Measurements from ENCODE around the gene PHF5A. TPM values are rescaled to one million over a fixed set of nuclear protein-coding genes. Genes with fewer than 3 reads are reported as not detected.
"Not testable (repeated sequence)": the region's sequence is repeated elsewhere in the genome, so short reads cannot be mapped to it uniquely, and the experiment has no call there.

PHF5A gene
- total RNA-seq, 1 donor from 2014 or later: 14.6 TPM

DNA sequence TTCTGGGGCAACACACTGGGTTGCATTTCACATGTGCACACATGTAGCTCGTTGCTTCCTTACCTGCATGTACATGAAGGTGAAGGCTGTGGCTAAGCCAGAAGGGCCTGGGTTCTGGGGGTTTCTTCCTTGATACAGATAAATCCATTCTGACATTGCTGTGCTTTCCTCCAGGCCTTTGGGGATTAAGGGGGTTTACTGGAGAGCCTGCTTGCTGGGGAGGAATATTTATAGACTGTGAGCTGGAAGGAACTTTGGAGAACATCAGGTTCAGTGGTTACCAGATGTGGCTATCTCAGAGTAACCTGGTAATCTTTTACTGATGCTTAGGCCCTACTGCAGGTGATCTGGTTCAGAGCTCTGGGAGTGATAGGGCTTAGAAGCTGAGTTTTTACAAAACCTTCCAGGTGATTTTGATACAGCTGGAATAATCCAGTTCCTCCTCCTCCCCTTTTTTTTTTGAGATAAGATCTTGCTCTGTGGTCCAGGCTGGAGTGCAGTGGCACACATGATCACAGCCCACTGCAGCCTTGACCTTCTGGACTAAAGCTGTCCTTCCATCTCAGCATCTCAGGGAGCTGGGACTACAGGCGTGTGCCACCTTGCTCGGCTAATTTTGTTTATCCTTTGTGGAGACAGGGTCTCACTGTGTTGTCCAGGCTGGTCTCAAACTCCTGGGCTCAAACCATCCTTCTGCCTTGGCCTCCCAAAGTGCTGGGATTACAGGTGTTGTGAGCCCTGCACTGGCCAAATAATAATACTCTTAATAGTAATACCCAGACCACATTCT, 20.3 kb upstream of the PHF5A start:
- no peak for DNase-seq (ENCODE audit: low spot score)
- ATAC-seq: no peak

DNA sequence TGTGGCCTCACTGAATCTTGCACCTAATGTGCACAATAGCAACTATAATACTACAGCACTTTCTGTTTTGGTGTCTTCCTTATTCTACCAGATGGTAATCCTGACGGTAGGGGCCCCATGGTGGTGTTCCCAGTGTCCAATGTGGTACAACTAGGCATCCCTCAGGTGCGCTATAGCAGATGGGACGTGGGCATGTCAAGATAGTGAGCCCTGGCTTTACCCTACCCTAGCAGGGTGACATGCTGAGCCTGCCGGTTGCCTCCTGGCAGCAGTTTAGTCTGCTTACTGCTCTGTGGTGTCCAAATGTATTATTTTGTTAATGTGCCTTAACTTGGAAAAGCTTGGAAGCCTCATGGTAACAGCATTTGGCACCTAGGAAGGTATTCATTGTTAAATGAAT, 19.6 kb upstream of the PHF5A start:
- DNase-seq (ENCODE audit: low spot score): no peak
- no peak for ATAC-seq

DNA sequence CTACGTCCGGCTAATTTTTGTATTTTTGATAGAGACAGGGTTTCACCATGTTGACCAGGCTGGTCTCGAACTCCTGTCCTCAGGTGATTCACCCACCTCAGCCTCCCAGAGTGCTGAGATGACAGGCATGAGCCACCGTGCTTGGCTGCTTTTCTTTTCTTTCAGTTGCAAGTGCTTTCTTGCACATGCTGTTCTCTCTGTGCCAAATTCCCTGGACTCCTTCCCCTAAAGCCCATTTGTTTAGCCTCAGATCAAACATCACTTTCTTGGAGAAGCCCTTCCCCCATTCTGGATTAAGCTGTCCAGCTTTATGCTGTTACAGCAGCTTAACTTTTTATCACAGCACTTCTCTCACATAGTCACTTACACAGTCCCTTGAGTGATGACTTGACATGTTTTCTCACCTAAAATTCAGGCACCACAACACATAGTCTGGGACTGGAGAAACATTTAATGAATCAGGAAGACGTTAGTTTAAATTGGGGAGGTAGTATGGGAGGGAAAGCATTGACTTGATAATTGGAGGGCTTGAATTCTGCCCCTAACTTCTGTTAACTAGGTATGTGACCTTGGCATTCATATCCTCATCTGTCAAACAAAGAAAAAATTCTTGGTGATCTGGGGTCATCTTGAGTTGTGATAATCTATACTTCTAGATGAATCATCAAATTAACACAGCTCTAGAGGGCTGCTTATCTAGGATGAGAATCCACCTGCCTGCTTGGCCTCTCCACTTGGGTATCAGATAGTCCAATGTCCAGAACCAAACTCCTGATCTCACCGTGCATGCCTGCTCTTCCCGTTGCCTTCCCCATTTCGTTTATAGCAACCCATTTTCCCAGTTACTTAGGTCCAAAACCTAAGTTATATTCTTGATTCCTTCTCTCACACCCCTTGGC, 18.8 kb upstream of the PHF5A start:
- ATAC-seq (peak; percentile 46), DNase-seq (ENCODE audit: low spot score) (no peak)

DNA sequence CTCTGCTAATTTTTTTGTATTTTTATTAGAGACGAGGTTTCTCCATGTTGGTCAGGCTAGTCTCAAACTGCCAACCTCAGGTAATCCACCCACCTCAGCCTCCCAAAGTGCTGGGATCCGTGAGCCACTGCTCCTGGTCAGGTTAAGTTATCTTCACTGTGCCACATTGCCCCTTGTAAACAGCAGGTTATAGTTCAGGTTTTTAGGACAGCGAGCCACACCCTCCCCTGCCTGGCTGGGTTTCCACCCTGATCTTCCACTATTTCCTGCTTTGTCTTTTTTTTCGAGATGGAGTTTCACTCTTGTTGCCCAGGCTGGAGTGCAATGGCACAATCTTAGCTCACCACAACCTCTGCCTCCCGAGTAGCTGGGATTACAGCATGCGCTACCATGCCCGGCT, 16.5 kb upstream of the PHF5A start:
- DNase-seq (ENCODE audit: low spot score) (no peak), ATAC-seq (peak; percentile 62)

DNA sequence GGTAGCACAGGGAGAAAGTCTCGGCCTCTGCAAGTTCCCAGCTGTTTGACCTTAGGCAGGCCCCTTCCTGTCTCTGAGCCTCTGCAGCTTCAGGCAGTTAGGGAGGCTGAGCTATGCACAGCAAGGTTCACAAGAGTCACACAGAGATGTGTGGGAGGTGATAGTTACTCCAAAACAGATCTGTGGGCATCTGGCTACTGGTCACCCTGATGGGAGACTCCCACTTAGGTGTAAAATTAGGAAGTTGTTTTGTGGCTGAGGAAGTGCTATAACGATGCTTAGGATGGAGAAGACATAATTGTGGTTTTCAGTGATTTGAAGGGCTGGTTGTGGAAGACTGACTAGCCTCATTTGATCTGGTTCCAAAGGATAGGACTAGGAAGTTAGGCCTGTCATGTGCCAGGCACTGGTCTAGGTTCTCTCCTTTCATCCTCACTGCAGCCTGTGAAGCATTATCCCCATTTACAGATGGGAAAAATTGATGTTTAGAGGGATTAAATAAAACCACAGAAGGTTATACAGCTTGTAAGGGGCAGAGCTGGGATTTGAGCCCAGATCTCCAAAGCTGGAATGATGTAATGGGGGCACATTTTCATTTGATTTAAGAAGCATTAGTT, 13.9 kb upstream of the PHF5A start:
- DNase-seq (ENCODE audit: low spot score): no peak
- no peak for ATAC-seq

DNA sequence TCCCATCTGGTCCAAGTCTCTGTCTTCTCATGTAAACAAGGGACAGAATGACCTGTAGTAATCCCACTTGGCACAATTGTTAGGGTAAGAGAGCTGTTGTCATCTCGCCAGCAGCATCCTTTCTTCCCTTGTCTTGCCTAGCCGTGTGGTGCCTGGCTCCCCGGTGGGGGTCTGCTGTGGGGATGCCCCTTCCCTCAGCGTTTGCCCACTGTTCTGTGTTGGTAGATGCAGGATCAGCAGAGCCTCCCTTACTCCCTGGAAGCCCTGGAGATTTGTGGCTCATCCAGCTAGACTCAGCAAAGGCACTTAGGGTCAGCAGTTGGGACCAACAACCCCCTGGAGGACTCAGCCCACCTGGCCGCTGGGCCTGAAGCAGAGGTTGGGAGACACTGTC, 13.4 kb upstream of the PHF5A start:
- DNase-seq (ENCODE audit: low spot score) (no peak), ATAC-seq (no peak)

DNA sequence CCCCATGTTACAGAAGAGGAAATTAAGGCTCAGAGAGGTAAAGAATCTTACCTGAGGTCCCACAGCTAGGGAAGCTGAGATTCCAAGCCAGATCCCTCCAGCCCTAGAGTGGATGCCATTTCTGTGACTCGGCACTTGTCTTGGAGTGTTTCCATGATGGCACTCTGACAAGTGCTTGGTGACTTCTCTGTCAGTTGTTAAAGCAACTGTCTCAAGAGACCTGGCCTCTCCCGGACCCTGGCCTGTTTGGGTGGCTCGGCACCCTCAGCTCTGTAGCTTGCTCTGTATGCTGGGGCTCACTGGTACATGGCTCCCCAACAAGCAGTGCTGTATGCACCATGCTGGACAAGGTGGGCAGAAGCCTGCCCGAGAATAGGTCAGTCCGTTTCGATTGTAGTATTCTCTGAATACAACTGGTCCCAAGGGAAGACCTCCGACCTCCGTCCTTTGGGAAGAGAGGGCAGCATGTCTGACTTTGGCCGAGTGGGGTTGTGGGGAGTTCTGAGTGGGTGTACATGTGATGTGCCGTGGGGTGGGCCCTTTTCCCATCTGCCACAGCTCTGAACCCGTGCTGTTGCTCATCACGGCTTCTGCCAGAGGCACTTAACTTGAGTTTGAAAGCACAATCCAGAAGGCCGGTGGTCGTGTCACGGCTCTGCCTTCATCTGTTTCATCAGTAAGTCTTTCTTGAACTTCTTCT, 12.8 kb upstream of the PHF5A start:
- no peak for ATAC-seq
- no peak for DNase-seq (ENCODE audit: low spot score)

DNA sequence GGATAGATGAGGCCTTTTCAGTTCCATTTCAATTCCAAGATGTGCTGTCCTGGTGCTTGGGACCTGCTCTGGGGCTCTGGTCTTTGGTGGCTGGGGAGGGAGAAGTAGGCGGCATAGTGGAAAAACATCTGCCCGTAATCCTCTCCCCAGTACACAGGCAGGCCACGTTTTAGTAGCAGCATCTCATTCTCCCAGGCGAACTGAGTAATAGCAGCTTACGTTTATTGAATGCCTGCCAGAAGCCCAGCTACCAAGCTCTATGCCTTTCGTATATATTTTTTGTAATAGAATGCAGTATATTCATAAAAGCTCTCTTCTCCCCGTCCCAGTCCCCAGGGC, 11.9 kb upstream of the PHF5A start:
- no peak for ATAC-seq
- DNase-seq (ENCODE audit: low spot score): no peak

DNA sequence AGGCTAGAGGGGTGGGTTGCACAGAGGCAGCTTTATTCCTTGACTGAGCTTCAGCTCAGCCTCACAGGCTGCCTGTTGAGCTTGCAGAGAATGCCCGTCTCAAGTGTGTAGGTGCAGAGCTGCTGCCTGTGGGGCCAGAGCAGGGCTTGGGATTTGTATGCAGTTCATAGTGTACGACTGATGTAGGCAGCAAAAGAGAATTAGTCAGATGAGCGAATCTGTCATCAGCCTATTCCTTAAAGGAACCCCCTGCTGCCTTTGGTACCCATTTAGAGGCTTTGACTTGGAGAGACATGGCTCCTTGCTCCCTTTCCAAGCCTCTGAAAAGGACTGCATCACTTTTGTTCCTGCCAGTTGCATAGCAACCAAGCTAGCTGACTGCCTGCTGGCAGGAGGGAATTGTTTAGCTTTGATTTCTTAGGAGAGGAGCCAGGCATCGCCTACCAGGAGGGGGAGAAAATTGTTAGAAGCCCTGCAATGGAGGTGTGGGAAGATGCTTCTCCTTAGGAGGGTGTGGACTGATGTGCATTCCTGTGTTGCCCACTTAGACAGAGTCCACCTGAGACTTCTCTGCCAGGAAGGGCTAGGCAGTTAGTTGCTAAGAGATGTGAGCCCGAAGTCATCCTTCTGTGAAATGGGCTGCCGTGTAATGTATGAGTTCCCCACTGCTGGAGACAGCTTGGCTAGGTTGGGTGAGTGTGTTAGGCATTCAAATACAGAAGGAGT, 11.3 kb upstream of the PHF5A start:
- no peak for ATAC-seq

DNA sequence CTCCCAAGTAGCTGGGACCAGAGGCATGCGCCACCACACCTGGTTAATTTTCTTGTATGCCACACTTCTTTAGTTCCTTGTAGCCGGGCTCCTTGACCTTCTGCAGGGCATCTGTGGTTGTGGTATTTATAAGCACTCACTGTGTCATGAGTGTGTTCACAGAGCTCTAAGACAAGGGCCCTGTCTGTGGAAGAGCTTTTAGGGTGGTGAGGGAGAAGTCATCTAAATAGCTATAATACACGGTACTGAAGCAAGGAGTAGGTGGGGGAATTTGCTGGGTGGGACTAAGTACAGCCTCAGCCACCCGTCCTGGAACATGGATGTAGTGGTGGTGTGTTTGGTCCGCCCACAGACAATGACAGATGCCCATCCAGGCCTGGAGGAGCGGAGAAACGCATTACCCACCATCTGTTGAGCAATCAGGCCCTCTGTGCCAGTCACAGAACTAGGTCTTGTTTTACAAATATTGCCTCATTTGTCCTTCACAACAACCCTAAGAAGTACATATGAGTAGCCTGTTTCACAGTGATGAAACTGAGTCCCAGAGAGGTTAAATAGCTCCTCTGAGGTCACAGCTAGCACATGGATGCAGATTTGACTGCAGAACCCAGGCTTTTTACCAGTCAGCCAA, 10.5 kb upstream of the PHF5A start:
- peak; percentile 81 for DNase-seq (ENCODE audit: low spot score)
- peak; percentile 78 for ATAC-seq

More for the DNA sequence above, 11.3 kb upstream of the PHF5A start:
- no peak for DNase-seq (ENCODE audit: low spot score)

DNA sequence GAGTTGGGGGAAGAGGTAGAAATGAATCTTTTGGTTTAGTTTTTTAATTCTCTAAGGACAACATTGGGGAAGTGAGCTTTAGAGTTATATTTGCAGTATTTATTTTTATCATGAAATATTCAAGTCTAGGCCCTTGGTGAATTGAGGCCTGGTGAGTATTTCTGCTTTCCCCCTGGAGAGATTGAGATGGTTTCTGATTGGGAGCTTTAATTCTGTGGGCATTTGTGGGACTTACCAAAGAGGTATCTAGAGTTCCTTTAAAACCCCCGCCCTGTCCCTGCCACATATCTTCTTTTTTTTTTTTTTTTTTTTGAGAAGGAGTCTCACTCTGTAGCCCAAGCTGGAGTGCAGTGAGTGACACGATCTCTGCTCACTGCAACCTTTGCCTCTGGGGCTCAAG, 10.0 kb upstream of the PHF5A start:
- DNase-seq (ENCODE audit: low spot score) (no peak), ATAC-seq (no peak)

DNA sequence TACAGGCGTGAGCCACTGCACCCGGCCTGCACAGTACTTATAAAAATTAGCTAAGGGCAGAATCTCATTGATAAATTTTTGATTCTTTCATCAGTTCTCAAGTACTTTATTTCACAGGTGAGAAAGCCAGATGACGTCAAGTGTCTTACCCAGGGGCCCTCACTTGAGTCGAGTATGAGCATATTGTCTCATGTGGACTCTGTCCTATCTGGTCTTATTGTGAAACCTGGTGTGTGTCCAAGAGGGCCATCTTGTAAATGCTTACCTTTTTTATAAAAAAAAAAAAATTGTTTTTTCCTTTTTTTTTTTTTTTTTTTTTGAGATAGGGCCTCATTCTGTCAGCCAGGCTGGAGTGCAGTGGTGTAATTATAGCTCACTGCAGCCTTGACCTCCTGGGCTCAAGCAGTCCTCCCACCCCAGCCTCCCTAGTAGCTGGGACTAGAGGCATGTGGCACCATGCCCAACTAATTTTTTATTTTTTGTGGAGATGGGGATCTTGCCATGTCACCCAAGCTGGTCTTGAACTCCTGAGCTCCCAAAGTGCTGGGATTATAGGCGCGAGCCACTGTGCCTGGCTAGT, 6.5 kb upstream of the PHF5A start:
- ATAC-seq (peak; percentile 36), DNase-seq (ENCODE audit: low spot score) (no peak)

DNA sequence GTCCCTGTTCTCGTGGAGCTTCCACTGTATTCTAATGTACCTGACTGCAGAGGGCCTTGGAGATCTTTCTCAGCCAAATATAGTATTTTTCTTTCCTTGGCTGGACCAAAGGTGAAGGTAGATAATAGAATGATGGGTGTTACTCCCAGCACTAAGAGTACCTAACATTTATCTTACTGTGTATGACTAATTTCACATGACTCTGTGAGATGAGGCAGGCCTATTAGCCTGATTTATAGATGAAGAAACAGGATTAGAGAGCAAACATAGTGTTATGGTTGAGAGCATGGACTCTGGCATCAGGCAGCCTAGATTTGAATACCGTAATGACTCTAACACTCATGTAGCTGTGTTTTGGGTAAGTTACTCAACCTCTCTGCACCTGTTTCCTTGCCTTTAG, 3.1 kb upstream of the PHF5A start:
- no peak for DNase-seq (ENCODE audit: low spot score)
- ATAC-seq: no peak

DNA sequence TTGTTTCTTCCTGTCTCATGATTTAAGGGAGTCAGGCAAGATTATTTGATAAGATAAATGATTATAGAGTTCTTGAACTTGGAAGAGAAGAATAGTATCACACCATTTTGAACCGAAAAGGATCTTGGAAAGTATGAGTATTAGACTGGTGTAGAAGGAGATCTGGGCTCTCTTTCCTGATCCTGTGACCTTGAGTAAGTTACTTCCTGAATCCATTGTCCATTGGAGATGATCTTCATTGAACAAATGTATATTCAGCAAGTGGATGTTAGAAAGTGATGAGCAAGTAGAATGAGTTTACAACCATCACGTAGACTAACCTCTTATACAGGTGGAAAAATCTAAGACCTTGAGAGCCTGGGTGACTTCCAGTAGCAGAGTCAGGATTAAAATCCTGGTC, 2.4 kb upstream of the PHF5A start:
- ATAC-seq (no peak), DNase-seq (ENCODE audit: low spot score) (no peak)

DNA sequence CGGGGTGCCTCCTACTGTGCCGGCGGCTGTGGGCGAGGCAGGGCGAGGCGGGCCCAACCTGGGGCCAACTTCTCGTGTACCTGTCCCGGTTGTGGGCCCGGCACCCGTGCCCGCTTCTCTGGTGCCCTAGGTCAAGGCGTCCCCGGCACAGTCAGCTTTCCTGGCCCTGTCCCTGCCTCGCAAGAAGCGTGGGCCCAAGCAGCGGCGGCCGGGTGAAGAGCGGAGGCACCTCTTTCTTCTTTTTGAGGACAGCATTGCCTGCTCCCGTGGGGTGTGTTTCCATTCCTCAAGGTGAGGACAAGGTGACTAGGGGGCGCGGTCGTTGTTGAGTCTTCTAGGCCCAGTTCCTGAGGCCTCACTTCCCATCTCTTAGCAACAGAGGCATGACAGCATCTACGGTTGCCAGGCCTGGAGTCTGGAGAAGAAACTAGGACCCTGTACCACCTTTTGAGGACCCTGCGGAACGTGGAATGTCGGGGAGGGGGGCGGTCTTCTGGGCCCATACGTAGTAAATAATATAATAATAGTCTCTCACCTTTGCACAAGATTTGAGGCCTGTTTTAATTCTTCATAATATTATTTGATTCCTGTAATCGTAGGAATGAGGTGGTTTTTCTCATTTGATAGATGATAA, 843 bp upstream of the PHF5A start:
- DNase-seq (ENCODE audit: low spot score): no peak
- ATAC-seq: peak; percentile 34

DNA sequence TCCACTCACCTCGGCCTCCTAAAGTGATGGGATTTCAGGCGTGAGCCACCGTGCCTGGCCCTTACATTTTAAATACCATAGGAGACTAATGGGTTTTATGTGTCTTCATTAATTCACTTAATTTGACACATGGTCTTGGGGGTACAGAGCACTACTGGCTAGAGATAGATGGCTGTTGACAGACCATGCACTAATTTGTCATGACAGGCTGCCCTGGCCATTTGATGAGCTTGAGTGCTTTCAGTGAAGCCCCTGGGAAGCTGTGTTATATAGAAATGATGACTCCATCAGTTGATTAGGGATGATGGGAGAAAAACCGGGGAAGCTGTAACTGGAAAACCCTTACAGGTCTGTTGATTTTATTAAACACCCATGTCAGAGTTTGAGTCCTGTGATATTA, 6.6 kb downstream of the PHF5A start:
- ATAC-seq: no peak
- DNase-seq (ENCODE audit: low spot score): no peak

DNA sequence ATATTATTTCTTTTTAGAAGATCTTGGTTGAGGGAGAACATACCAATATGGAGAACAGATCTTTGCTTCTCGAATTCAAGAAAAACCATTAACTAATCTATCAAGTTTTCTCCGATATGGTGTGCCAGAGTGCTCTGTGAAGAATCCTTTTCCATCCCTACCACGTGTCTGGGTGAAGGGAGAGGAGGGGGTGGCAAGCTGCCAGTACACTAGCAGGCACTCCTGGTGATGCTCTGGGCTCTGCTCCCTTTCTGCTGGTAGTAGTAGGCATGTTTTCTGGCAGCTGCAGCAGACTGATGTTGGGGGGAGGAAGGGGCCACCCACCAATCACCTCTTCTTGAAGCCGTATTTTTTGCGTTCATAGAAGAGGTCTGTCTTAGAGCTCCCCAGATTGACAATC, 8.4 kb downstream of the PHF5A start:
- peak; percentile 35 for ATAC-seq
- DNase-seq (ENCODE audit: low spot score): not testable (repeated sequence)

DNA sequence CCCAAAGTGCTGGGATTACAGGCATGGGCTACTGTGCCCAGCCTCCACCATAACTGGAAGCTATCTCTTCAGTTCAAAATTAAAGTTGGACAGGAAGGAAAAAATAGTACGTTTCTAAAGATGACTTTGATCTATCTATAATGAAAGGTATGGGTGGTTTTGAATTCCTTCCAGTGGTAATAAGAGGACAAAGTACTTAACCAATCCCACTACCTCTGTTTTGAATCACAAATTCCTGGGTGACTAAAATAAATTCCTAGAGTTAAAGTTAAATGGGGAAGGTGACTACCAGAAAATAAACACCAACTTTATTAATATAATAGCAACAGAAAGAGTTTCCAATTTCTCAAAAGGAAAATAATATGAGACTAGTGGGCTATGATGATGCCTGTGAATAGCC, 9.1 kb downstream of the PHF5A start:
- ATAC-seq (no peak), DNase-seq (ENCODE audit: low spot score) (no peak)

DNA sequence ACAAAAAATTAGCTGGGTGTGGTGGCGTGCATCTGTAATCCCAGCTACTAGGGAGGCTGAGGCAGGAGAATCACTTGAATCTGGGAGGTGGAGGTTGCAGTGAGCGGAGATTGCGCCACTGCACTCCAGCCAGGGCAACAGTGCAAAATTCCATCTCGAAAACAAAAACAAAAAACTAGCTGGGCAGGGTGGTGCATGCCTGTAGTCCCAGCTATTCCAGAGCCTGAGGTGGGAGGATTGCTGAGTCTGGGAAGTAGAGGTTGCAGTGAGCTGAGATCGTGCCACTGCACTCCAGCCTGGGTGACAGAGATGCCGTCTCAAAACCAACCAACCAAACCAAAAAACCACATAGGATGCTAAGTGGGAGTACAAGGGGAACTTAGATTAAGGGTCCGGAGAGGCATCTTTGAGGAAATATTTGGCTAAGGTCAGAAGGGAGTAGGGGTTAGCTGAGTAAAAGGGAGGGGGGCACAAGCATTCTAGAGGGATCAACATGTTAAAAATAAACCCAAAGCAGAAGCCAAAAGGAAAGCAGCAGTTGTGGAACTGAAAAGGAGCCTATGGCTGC, 10.2 kb downstream of the PHF5A start:
- DNase-seq (ENCODE audit: low spot score) (no peak), ATAC-seq (no peak)

Data from left lobe of liver (tissue), 2 donors.